HG03095 (cell line): ENCODE results near the gene TUBA1C.
"Not testable (repeated sequence)": the region's sequence is repeated elsewhere in the genome, so short reads cannot be mapped to it uniquely, and the experiment has no call there.

Source experiments
- ATAC-seq: cut with Tn5 transposase; IDR thresholded peaks from one replicate; pipeline ENCODE4 v1.9.1; 2021; ENCODE audit warnings: moderate library complexity; ENCODE audit not compliant: unreplicated experiment

TUBA1C gene

DNA sequence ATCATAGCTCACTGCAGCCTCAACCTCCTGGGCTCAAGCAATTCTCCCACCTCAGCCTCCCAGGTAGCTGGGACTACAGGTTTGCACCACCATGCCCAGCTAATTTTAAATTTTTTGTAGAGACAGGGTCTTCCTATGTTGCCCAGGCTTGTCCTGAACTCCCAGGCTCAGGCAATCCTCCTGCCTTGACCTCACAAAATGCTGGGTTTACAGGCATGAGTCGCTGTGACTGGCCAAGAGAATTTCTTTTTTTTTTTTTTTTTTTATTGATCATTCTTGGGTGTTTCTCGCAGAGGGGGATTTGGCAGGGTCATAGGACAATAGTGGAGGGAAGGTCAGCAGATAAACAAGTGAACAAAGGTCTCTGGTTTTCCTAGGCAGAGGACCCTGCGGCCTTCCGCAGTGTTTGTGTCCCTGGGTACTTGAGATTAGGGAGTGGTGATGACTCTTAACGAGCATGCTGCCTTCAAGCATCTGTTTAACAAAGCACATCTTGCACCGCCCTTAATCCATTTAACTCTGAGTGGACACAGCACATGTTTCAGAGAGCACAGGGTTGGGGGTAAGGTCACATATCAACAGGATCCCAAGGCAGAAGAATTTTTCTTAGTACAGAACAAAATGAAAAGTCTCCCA is 18.0 kb downstream of the TUBA1C start:
- ATAC-seq, result not testable (repeated sequence)

DNA sequence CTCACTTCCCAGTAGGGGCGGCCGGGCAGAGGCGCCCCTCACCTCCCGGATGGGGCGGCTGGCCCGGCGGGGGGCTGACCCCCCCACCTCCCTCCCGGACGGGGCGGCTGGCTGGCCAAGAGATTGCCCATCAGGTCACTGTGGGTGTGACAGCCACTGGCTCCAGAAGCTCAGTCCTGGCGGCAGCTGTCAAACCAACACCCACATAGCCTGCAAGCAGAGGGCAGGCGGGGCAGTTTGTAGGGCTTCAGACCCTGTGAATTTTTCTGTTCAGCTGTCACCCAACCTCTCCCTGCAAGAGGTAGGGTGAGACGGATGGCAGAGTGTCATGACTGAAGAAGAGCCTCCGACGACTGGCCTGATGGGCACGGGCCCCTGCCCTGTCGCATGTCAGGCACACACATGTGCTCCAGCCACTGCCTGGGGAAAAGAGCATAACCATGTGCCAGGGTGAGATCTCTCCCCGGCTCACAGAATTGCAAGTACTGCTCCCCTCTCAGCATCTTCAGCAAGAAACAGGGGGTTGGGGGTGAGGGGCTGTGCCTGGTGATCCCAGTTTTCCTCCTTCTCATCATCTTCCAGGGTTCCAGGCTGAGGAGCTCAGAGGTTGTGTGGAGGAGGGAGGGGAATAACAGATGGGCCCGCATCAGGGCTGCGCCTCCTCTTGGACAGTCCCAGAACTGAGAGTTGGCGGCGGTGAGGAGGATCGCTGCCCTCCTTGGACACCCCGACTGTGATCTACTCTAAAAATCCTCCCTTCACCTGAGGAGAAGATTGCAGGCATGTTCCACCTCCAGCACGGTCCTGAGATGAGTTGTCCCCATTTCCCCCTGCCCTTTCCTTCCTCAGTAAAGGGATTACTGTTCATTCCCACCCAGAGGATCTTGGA is 18.9 kb downstream of the TUBA1C start:
- ATAC-seq, result no peak

DNA sequence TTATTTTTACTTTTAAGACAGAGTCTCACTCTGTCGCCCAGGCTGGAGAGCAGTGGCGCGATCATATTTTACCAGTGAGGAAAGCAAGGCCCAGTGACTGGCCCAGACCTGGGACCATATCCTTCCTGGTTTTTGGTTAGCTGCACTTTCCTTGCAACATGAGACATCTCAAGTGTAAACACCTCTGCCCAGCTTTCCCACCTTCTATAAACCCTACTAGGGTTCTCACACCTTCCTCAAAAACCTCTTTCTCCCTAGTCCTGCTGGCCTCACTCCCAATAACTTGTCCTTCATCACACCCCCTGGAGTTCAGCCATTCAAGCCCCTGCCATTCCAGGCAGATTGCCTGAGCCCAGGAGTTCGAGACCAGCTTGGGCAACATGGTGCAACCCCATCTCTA is 19.8 kb downstream of the TUBA1C start:
- ATAC-seq, result no peak

DNA sequence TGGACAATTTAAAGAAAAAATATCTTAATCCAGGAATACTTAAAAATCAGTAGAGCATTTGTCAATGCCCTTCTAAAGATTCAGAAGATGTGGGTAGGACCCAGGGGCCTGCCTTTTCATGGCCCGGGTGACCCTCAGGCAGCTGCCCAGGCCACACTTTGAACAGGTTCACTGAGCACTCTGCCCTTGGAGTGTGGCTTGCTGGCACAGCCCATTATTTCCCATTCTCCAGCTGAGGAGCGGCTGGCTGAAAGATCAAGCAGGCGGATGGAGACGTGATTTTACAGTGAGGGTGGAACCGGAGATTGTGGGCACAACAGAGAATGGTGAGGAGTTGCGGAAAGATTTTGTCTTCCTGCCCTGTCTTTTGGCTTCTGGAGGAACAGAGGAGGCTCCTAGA is 23.0 kb downstream of the TUBA1C start:
- ATAC-seq, result no peak

DNA sequence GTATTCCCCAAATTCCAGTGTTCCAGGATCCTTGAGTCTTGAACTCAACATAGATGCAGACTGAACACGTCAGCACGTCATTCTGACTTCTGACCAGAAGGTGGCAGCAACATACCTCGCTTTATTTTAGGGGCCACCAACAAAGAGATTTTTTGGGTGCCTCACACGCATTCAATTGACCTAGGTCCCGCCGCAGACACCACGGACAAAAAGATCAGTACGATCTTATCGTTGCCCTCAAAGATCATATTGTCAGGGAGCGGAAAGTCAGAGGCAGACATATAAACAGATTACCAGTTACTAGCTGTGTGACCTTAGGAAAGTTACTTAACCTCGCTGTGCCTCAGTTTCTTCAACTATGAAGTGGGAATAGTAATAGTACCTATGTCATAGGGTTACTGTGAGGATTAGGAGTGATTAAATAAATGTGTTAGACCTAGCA is 23.6 kb downstream of the TUBA1C start:
- no peak for ATAC-seq

DNA sequence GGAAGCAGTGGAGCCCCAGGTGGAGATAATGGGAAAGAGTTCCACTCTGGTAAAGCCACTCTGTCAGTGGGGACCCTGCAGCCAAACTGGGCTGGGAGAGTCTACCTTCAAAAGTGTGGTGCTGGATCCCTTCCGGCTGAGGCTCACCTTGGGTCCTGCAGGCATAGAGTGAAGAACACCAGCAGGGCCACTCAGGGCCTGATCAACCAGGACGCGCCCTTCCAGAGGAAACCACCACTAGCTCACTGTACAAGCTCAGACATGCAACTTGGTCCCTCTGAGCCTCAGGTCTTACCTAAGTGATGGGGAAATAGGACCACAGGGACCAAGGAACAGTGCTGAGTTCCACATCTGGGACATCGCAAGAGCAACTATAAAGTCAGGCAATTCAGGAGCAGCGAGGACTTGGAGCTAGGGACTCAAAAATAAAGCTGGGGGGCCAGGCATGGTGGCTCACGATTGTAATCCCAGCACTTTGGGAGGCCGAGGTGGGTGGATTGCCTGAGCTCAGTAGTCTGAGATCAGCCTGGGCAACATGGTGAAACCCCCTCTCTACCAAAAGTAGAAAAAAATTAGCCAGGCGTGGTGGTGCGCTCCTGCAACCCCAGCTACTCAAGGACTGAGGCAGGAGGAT is 24.2 kb downstream of the TUBA1C start:
- no peak for ATAC-seq

DNA sequence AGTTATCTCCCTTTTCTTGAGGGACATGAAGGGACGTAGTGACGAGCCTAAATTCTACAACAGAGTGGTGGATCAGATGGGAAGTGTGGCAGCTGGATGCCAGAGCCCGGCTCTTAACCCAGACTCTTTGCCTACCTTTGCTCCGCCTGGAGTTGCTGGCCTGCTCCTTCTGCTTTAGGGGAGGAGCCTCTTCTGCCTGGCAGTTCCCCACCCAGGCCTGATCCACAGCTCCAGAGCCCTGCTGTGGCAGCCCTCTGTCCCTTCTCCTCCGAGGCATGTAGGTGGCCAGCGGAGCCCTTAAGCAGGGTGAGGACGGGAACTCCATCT is 27.8 kb downstream of the TUBA1C start:
- no peak for ATAC-seq

DNA sequence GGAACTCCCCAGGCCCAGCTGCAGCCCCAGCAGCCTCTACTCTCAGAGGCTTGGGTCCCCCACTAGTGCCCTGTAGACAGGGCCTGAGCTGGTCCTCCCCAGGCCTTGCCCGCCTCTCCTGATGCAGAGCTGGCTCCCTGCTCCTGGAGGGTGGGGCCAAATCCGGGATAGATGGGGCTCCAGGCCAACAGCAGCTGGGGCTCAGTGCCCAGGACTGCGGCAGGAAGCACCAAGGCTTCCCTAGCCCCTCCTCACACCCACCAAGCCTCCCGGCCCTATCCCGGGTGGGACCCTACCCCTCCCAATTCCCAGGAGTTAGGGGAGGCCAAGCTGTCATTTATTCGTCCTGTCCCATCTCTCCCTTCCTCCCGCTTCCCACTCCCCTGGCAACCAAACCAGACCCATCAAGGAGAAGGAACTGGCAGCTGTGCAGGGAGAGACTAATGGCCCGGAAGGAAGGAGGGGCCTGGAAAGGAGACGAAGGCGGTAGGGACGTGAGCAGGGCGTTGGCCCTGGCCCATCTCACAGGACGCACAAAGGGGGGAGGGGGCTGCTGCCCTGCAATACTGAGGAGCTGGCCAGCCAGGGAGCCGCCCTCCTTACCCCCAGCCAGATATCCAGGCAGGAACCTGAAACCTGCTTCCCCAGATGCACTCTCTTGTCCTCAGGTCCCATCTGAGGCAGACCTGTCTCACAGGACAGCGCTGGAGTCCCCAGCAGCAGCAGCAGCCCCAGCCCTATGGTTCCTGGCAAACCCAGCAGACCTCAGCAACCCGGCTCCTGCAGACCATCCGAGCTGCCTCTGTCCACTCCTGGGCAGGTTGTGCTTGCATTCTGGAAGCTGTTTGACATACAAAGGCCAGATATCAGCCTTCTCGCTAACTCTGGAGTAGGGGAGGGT is 28.4 kb downstream of the TUBA1C start:
- ATAC-seq, result no peak

DNA sequence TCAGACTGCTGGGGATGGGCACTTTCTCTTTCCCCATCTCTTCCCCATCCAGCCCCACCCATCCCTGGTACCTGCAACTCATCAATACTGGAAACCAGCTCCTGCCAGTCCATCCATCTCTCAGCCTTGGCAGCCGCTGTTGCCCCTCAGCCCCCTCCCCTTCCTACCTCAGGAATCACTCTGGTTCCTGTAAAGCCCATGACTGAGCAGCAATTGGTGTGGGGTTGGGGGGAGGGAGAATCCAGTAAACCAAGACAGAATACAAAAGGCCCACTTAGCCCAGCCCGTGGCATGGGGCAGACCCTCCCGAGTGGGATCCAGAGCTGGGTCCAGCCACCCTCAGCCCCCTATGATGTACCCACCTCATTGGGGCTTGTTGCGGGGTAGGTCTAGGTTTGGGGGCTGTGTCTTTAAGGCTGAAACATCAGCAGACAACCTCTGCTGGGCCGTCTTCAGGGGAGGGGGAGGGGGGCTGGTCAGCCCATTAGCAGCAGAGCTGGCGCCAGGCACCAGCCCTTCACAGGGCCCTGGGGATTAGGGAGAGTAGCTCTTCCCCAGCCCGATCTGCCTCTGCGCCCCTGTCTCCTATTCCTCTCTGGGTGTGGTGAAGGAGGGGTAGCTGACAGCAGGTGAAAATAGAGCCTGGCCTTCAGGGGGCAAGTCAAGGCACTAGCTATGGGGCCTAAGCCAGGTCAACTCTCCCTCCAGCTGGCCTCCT is 29.4 kb downstream of the TUBA1C start:
- ATAC-seq, result no peak

DNA sequence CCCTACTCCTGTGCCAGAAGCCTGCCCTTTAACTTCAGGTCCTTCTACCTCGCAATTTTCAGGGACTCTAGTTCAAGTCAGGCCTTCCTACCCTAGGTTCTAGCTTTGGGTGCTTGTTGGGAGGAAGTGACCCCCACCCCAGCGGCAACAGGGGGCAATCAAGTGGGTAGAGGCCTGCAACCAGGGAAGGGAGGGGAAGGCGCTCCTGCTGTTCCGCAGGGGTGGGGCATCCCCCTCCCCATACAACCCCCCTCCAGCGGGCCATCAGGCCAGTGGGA is 29.9 kb downstream of the TUBA1C start:
- no peak for ATAC-seq

DNA sequence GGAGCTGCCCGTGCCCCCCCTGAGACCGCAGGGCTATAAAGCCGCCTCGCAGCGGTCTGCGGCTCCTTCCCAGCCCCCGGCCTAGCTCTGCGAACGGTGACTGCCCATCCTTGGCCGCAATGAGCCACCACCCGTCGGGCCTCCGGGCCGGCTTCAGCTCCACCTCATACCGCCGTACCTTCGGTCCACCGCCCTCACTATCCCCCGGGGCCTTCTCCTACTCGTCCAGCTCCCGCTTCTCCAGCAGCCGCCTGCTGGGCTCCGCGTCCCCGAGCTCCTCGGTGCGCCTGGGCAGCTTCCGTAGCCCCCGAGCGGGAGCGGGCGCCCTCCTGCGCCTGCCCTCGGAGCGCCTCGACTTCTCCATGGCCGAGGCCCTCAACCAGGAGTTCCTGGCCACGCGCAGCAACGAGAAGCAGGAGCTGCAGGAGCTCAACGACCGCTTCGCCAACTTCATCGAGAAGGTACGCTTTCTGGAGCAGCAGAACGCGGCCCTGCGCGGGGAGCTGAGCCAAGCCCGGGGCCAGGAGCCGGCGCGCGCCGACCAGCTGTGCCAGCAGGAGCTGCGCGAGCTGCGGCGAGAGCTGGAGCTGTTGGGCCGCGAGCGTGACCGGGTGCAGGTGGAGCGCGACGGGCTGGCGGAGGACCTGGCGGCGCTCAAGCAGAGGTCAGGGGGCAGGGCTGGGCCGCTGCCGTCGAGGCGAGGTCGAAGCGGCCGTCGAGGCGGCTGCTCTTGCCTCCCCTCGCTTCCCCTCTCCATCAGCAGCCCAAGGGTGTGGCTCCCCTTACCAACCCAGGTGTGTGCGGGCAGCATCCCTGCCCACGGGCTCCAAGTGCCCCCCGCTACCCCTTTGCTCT is 30.4 kb downstream of the TUBA1C start, which contains the start of gene PRPH:
Gene PRPH, plus strand, starts transcription at position 66 of the 855 bp plus-strand sequence. Its CDS starts 54 bp downstream, at position 120.
- ATAC-seq, result no peak

DNA sequence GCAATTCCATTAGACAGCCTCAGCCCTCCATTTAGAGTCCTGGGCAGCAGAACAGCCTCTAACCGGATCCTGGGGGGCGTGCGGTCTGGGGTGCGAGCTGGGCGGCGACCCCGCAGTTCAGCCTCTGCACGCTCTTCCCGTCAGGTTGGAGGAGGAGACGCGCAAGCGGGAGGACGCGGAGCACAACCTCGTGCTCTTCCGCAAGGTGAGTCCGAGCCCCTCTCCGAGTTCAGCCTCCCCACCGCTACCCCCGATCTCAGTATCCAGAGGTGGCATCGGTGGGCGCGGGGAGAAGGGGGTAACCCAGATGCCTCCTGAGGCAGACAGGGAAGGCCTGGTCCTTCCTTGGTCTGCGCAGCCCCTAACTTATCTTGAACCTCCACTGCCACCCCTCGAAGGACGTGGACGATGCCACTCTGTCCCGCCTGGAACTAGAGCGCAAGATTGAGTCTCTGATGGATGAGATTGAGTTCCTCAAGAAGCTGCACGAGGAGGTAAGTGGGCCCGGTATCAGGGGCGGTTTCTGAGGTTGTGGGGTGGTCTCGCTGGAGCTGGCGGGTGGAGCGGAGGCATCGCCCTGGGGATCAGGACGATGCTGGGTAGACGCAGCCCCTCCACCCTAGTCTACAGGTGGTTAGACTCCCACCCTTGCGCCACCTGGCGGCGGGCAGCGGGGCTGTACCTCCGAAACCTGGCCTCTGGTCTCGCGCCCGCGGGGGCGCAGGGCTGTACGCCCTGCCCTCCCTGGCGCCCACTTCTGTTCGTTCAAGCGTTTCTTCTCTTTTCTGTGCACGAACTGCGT is 31.4 kb downstream of the TUBA1C start:
- ATAC-seq, result no peak

DNA sequence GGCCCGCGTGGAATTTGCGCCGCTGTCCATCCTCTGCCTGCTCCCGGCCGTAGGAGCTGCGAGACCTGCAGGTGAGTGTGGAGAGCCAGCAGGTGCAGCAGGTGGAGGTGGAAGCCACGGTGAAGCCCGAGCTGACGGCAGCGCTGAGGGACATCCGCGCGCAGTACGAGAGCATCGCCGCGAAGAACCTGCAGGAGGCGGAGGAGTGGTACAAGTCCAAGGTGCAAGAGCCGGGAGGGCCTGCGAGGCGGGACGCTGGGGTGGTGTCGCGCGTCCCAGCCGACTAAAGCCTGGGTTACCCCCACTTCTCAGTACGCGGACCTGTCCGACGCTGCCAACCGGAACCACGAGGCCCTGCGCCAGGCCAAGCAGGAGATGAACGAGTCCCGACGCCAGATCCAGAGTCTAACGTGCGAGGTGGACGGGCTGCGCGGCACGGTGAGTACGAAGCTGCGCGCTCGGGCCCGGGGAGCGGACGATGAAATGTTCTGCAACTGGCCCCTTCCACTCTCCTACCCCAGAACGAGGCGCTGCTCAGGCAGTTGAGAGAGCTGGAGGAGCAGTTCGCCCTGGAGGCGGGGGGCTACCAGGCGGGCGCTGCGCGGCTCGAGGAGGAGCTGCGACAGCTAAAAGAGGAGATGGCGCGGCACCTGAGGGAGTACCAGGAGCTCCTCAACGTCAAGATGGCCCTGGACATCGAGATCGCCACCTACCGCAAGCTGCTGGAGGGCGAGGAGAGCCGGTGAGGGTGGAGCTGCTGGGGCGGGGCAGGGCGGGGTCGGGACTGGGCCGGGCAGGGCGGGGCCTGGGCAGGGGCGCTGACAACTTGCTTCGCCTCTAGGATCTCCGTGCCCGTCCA is 32.2 kb downstream of the TUBA1C start:
- no peak for ATAC-seq

DNA sequence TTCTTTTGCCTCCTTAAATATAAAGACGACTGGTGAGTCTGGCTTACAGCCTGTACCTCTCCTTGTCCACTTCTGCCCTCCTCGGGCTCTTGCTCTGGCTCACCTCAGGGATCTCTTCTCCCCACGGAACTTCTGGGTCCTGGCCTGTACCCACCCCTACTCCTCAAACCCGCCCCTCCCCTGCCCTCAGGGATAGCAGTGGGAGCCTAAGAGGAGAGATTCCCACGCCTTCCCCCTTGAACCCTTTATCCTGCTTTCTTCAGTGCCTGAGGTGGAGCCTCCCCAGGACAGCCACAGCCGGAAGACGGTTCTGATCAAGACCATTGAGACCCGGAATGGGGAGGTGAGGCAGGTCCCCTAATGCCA is 32.8 kb downstream of the TUBA1C start:
- no peak for ATAC-seq

DNA sequence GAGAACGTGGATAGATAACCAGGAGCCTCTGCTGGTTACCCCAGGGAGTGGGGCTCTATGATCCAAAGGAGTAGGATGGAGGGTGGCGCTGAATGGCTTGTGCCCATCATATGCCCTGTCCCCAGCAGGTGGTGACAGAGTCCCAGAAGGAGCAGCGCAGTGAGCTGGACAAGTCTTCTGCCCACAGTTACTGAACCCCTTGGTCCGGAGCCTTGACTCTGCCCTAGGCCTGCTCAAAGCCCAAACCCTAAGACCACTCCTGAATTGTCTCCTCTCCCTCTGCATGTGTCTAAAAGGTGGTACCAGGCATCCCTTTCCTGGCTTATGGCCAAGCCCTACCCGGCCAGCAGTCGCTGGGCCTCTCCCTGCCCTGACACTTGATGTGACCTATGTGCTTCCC is 33.3 kb downstream of the TUBA1C start:
- no peak for ATAC-seq

DNA sequence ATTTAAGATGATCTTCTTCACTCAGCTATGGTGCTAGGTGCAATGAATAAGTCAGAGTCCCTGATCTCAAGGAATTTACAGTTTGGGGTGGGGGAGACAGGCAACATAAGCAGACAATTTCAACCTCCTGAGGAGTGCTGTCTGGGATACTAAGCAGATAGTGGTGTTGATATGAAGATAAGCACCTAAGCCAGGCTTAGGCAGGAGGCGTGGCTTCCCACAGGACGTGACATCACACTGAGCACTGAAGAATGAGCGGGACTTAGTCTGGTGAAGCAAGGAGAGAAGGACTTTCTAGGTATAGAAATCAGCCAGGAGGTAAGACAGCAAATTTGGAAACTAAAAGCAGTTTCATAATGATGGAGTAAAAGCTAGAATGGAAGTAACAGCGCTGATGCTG is 36.9 kb downstream of the TUBA1C start:
- no peak for ATAC-seq

DNA sequence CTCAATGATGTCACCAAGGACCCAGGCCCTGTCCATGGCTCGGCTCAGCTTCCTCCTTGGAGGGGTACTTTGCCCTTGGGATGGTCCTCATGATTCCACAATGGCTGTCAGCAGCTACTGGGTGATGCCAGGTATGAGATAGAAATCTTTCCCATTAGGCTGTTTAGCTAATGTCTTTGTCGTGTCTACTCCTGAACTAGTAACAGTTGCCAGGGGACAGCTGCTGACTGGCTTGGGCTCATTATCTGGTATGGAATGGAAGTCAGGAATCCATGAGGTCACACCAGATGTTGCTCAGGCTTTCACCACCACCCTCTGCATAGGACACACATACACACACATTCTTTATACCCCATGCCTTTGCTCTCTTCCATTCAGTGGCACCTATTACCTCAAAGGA is 39.3 kb downstream of the TUBA1C start:
- no peak for ATAC-seq
